Mucosa of stomach (tissue), 1 donor: Measurements from ENCODE around the gene ITPRID1.

ENCODE experiments used
- H3K27me3 ChIP-seq: one replicate; pipeline ENCODE4 v1.7.0; 2013; ENCODE audit warnings: mild to moderate bottlenecking, low read length; ENCODE audit not compliant: control insufficient read depth, insufficient read depth
- H3K36me3 ChIP-seq: one replicate; pipeline ENCODE4 v1.7.0; 2013; ENCODE audit warnings: low read length; ENCODE audit not compliant: control insufficient read depth, insufficient read depth
- H3K4me1 ChIP-seq: one replicate; pipeline ENCODE4 v1.7.0; 2013; ENCODE audit warnings: mild to moderate bottlenecking, low read length; ENCODE audit not compliant: control insufficient read depth, insufficient read depth
- H3K4me3 ChIP-seq: one replicate; pipeline ENCODE4 v1.7.0; 2013; ENCODE audit warnings: low read length
- H3K9ac ChIP-seq: one replicate; pipeline ENCODE4 v1.7.0; 2013; ENCODE audit warnings: mild to moderate bottlenecking, low read length, moderate library complexity
- H3K9me3 ChIP-seq: one replicate; pipeline ENCODE4 v1.7.0; 2013; ENCODE audit warnings: mild to moderate bottlenecking, low read length, moderate library complexity; ENCODE audit not compliant: control insufficient read depth
- donor health status: Pancreatic carcinoma.

Gene ITPRID1

GRCh38 chr7:31569528-31569927 is 55.6 kb downstream of the ITPRID1 start:
- H3K27me3 ChIP-seq: no peaks in the 10 kb centered on the region

GRCh38 chr7:31583526-31583925 is 69.6 kb downstream of the ITPRID1 start:
- Histone ChIP-seq H3K9ac (no peak overlapping the region), H3K27me3 (no peaks in the 10 kb centered on the region), H3K4me3 (no peak overlapping the region), H3K4me1 (no peaks in the 10 kb centered on the region), H3K36me3 (no peaks in the 10 kb centered on the region), H3K9me3 (no peaks in the 10 kb centered on the region)

More at GRCh38 chr7:31569528-31569927, 55.6 kb downstream of the ITPRID1 start:
- Histone ChIP-seq H3K9me3 (no peaks in the 10 kb centered on the region), H3K36me3 (no peaks in the 10 kb centered on the region), H3K9ac (no peak overlapping the region), H3K4me3 (no peak overlapping the region), H3K4me1 (peaks cover 11% of the 10 kb centered on the region)

- Histone ChIP-seq H3K27me3 (no peaks in the 10 kb centered on the region), H3K4me3 (no peak overlapping the region), H3K9ac (no peak overlapping the region), H3K36me3 (no peaks in the 10 kb centered on the region), H3K4me1 (no peaks in the 10 kb centered on the region), H3K9me3 (no peaks in the 10 kb centered on the region)
These were observed 70.1 kb downstream of the ITPRID1 start for GRCh38 chr7:31583942-31584341.

GRCh38 chr7:31595390-31595789 is 81.5 kb downstream of the ITPRID1 start:
- Histone ChIP-seq H3K36me3 (no peaks in the 10 kb centered on the region), H3K9me3 (no peaks in the 10 kb centered on the region), H3K4me1 (no peaks in the 10 kb centered on the region), H3K4me3 (no peak overlapping the region), H3K9ac (no peak overlapping the region), H3K27me3 (no peaks in the 10 kb centered on the region)

- H3K4me1 ChIP-seq: no peaks in the 10 kb centered on the region
- no peak overlapping the region for H3K9ac ChIP-seq
- no peaks in the 10 kb centered on the region for H3K36me3 ChIP-seq
- H3K27me3 ChIP-seq: no peaks in the 10 kb centered on the region
- no peaks in the 10 kb centered on the region for H3K9me3 ChIP-seq
- no peak overlapping the region for H3K4me3 ChIP-seq
These were observed 88.2 kb downstream of the ITPRID1 start for GRCh38 chr7:31602041-31602625.

GRCh38 chr7:31603046-31603445 is 89.2 kb downstream of the ITPRID1 start:
- H3K36me3 ChIP-seq: no peaks in the 10 kb centered on the region
- H3K9me3 ChIP-seq: no peaks in the 10 kb centered on the region
- no peak overlapping the region for H3K9ac ChIP-seq
- no peaks in the 10 kb centered on the region for H3K27me3 ChIP-seq
- no peaks in the 10 kb centered on the region for H3K4me1 ChIP-seq
- H3K4me3 ChIP-seq: no peak overlapping the region

GRCh38 chr7:31613604-31614003 is 99.7 kb downstream of the ITPRID1 start:
- no peaks in the 10 kb centered on the region for H3K27me3 ChIP-seq
- H3K9me3 ChIP-seq: no peaks in the 10 kb centered on the region
- H3K4me3 ChIP-seq: no peak overlapping the region
- H3K4me1 ChIP-seq: no peaks in the 10 kb centered on the region
- H3K36me3 ChIP-seq: no peaks in the 10 kb centered on the region
- H3K9ac ChIP-seq: no peak overlapping the region

- Histone ChIP-seq H3K4me1 (no peaks in the 10 kb centered on the region), H3K9me3 (no peaks in the 10 kb centered on the region), H3K27me3 (no peaks in the 10 kb centered on the region), H3K9ac (no peak overlapping the region), H3K4me3 (no peak overlapping the region), H3K36me3 (no peaks in the 10 kb centered on the region)
These were observed 119.6 kb downstream of the ITPRID1 start for GRCh38 chr7:31633467-31633866.

- Histone ChIP-seq H3K36me3 (no peaks in the 10 kb centered on the region), H3K27me3 (no peaks in the 10 kb centered on the region), H3K9ac (no peak overlapping the region), H3K9me3 (no peaks in the 10 kb centered on the region), H3K4me3 (no peak overlapping the region), H3K4me1 (no peaks in the 10 kb centered on the region)
These were observed 120.1 kb downstream of the ITPRID1 start for GRCh38 chr7:31633894-31634494.

- H3K4me1 ChIP-seq: no peaks in the 10 kb centered on the region
- H3K9me3 ChIP-seq: no peaks in the 10 kb centered on the region
- H3K36me3 ChIP-seq: no peaks in the 10 kb centered on the region
- no peak overlapping the region for H3K9ac ChIP-seq
- no peak overlapping the region for H3K4me3 ChIP-seq
- no peaks in the 10 kb centered on the region for H3K27me3 ChIP-seq
These were observed 126.5 kb downstream of the ITPRID1 start for GRCh38 chr7:31640381-31640780.

- Histone ChIP-seq H3K4me1 (no peaks in the 10 kb centered on the region), H3K9me3 (no peaks in the 10 kb centered on the region), H3K9ac (no peak overlapping the region), H3K4me3 (no peak overlapping the region), H3K27me3 (no peaks in the 10 kb centered on the region), H3K36me3 (no peaks in the 10 kb centered on the region)
These were observed 128.8 kb downstream of the ITPRID1 start for GRCh38 chr7:31642681-31643115.

GRCh38 chr7:31646942-31647341 is 133.1 kb downstream of the ITPRID1 start:
- no peaks in the 10 kb centered on the region for H3K4me1 ChIP-seq
- no peaks in the 10 kb centered on the region for H3K27me3 ChIP-seq
- H3K9me3 ChIP-seq: no peaks in the 10 kb centered on the region
- H3K36me3 ChIP-seq: no peaks in the 10 kb centered on the region
- H3K4me3 ChIP-seq: no peak overlapping the region
- H3K9ac ChIP-seq: no peak overlapping the region
